Small intestine (tissue), 7 donors: ENCODE measurements around the gene PDK2. TPM values are rescaled to one million over a fixed set of nuclear protein-coding genes. Genes with fewer than 3 reads are reported as not detected.

ENCODE experiments used
- DNase-seq, 2 donors: peaks; one replicate each; pipeline versions ENCODE4 v3.0.0 to v3.0.0-alpha.2; 2013
- FAIRE-seq: peaks from 2 replicates; lab custom pipeline; 2012; peaks lifted over from hg19 to GRCh38; lab: Jason Lieb, UNC
- H3K27ac ChIP-seq, 3 donors: one replicate each; pipeline ENCODE4 v1.5.1; 2013; ENCODE audit warnings: low read length in 2 of 3, mild to moderate bottlenecking in 2 of 3, control low read depth in 1 of 3, inconsistent platforms in 1 of 3, low read depth in 1 of 3, moderate library complexity in 1 of 3
- H3K27me3 ChIP-seq, 3 donors: one replicate each; pipeline ENCODE4 v1.6.1; 2013; ENCODE audit warnings: low read length in 3 of 3, inconsistent platforms in 1 of 3; ENCODE audit not compliant: control insufficient read depth in 3 of 3, insufficient read depth in 3 of 3
- H3K36me3 ChIP-seq, 3 donors: one replicate each; pipeline ENCODE4 v1.6.1; 2013; ENCODE audit warnings: low read length in 3 of 3, inconsistent platforms in 1 of 3, low read depth in 1 of 3, mild to moderate bottlenecking in 1 of 3, moderate library complexity in 1 of 3; ENCODE audit not compliant: control insufficient read depth in 3 of 3, insufficient read depth in 2 of 3
- H3K4me1 ChIP-seq, 3 donors: one replicate each; pipeline ENCODE4 v1.6.1; 2013; ENCODE audit warnings: low read length in 2 of 3, inconsistent platforms in 1 of 3, low read depth in 1 of 3, mild to moderate bottlenecking in 1 of 3, moderate library complexity in 1 of 3; ENCODE audit not compliant: control insufficient read depth in 3 of 3, insufficient read depth in 2 of 3
- H3K4me3 ChIP-seq, 3 donors: one replicate each; pipeline ENCODE4 v1.5.1; 2013; ENCODE audit warnings: low read length in 3 of 3, control low read depth in 1 of 3, inconsistent platforms in 1 of 3, low read depth in 1 of 3, mild to moderate bottlenecking in 1 of 3, moderate library complexity in 1 of 3
- H3K9me3 ChIP-seq, 2 donors: one replicate each; pipeline ENCODE4 v1.6.1; 2013; ENCODE audit warnings: low read depth in 1 of 2, low read length in 1 of 2; ENCODE audit not compliant: control insufficient read depth in 2 of 2, insufficient read depth in 1 of 2
- WGBS, 3 donors: extraction: QIAGEN DNeasy Blood & Tissue Kit; methylation state at CpG; one replicate each; pipeline ENCODE4 v1.1.7; 2013; 5-methylcytosine and 5-hydroxymethylcytosine counted together
- polyA plus RNA-seq, 4 donors: library from polyadenylated mRNA; stranded (reverse) in 3 of 4; unstranded in 1 of 4; fragments of 200-250 nt in 3 of 4; fragments of 120-200 nt in 1 of 4; gene quantifications; one replicate each; pipeline versions ENCODE4 v1.2.1 to v1.2.3, GENCODE V29; 2013
- donor health status: healthy with polysubstance abuse.
- donor health status: control.
- donor health status: control.
- donor health status: Bipolar disorder and iron deficiency.
- donor health status: healthy.

PDK2 gene
- polyA plus RNA-seq, 4 donors, result 27.2 to 125 (median 36.8) TPM

DNA sequence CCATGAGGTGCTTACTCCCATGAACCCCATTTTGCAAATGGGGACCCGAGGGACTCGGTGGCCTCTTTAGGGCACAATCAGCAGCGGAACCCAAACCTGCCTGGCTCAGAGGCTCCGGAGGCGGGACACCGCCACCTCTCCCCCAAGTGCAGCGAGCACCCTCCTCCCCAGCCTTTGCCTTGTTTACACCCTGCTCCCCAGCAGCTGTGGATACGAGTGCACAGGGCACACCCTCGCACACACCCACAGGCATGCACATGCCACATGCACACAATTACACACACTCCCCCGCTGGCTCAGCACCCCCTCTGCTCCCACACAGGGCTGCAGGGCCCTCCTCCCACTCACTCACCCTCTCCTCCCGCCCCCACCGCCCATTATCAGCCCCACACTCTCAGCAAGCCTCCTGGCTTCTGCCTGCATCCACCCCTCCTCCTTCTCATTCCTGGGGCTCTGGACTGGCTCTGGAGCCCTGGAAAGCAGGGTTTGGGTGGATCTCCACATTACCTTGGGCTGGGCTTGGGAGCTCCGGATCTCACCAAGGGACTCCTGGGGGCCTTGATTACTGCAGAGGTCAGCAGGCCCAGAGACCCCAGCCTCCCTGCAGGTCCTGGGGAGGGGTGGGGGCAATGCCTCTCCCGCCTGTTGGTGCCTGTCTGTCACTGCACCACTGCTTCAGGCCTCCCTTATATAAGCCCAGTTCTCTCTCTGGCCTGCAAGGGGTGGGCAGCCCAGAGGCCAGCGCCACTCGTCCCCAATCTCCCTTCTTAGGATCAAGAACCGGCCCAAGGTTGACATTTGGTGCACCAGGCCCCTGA is 6.4 kb downstream of the PDK2 start:
- Histone ChIP-seq H3K36me3 (peaks cover 0 to 77% (median 10%) of the 10 kb centered on the region in 3 donors), H3K4me1 (peaks cover 5 to 71% (median 6%) of the 10 kb centered on the region in 3 donors), H3K27ac (peak overlapping the region; percentile 90 to 93 (median 92)), H3K9me3 (no peaks in the 10 kb centered on the region), H3K27me3 (no peaks in the 10 kb centered on the region), H3K4me3 (peak overlapping the region in 2 of 3 donors; percentile 5 to 13)
- FAIRE-seq, result no peak
- DNase-seq, result peak; percentile 93 to 94
- WGBS, 3 donors, result 16 to 53% (median 34%) methylated on average over 17 of the region's 17 CpGs

- 16 to 64% (median 31%) methylated on average over 15 of the region's 15 CpGs for WGBS, 3 donors
- Histone ChIP-seq H3K9me3 (no peaks in the 10 kb centered on the region), H3K4me3 (peak overlapping the region in 1 of 3 donors; percentile 13), H3K36me3 (peaks cover 0 to 77% (median 13%) of the 10 kb centered on the region in 3 donors), H3K27ac (peak overlapping the region; percentile 90 to 93 (median 92)), H3K4me1 (peaks cover 4 to 63% (median 5%) of the 10 kb centered on the region in 3 donors), H3K27me3 (no peaks in the 10 kb centered on the region)
- FAIRE-seq, result no peak
- DNase-seq, result peak; percentile 96 to 98
Observed at GRCh38 chr17:50102164-50102991, 7.2 kb downstream of the PDK2 start.

DNA sequence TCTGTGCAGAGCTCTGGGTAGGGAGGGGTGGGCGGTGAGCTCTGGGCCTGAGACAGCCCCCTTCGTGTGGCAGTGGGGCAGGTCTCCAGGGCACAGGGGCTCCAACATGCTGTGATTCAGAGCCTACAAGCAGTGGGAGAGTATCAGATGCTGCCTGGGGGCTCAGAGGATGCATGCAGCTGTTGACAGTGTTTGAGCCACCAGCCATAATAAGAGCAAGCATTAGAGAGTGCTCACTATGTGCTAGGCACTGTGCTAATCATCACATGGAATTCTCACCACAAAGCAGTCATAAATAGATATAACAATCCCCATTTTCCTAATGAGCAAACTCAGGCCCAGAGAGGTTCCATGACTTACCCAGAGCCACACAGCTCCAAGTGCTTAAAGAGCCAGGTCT is 8.1 kb downstream of the PDK2 start:
- no peaks in the 10 kb centered on the region for H3K27me3 ChIP-seq
- no peak for DNase-seq
- no peaks in the 10 kb centered on the region for H3K9me3 ChIP-seq
- peaks cover 4 to 54% (median 5%) of the 10 kb centered on the region in 3 donors for H3K4me1 ChIP-seq
- FAIRE-seq, result no peak
- H3K27ac ChIP-seq, result peak overlapping the region in 1 of 3 donors; percentile 90
- no peak overlapping the region for H3K4me3 ChIP-seq
- peaks cover 0 to 80% (median 16%) of the 10 kb centered on the region in 3 donors for H3K36me3 ChIP-seq
- WGBS, 3 donors, result 64 to 68% (median 66%) methylated on average over 2 of the region's 2 CpGs

- 85 to 89% (median 88%) methylated on average over 5 of the region's 5 CpGs for WGBS, 3 donors
- DNase-seq, result no peak
Observed at GRCh38 chr17:50103941-50104340, 8.8 kb downstream of the PDK2 start.

DNA sequence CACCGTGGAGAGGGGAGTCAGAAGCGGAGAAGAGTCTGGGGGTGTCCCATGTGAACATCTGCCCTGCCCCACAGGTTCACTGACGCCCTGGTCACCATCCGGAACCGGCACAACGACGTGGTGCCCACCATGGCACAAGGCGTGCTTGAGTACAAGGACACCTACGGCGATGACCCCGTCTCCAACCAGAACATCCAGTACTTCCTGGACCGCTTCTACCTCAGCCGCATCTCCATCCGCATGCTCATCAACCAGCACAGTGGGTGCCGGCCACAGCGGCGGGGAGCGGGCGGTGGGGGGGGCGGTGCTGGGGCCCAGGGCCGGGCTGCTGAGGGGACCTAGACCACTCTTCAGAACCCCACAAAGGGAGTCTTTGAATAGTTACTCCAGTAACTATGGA is 10.7 kb downstream of the PDK2 start:
- DNase-seq (no peak), FAIRE-seq (no peak)
- Histone ChIP-seq H3K36me3 (peaks cover 0 to 84% (median 22%) of the 10 kb centered on the region in 3 donors), H3K4me3 (no peak overlapping the region), H3K9me3 (no peaks in the 10 kb centered on the region), H3K27me3 (no peaks in the 10 kb centered on the region), H3K27ac (no peak overlapping the region), H3K4me1 (peaks cover 0 to 30% (median 4%) of the 10 kb centered on the region in 3 donors)
- WGBS, 3 donors, result 94 to 95% (median 94%) methylated on average over 21 of the region's 21 CpGs

More at GRCh38 chr17:50103941-50104340, 8.8 kb downstream of the PDK2 start:
- H3K9me3 ChIP-seq, result no peaks in the 10 kb centered on the region
- no peak overlapping the region for H3K27ac ChIP-seq
- peaks cover 0 to 80% (median 15%) of the 10 kb centered on the region in 3 donors for H3K36me3 ChIP-seq
- H3K4me3 ChIP-seq, result no peak overlapping the region
- H3K27me3 ChIP-seq, result no peaks in the 10 kb centered on the region
- peaks cover 4 to 47% (median 5%) of the 10 kb centered on the region in 3 donors for H3K4me1 ChIP-seq
- FAIRE-seq, result no peak

- WGBS, 3 donors, result 68 to 73% (median 69%) methylated on average over 10 to 13 of the region's 13 CpGs
- FAIRE-seq (no peak), DNase-seq (no peak)
- no peak overlapping the region for H3K27ac ChIP-seq
- peaks cover 0 to 28% (median 0%) of the 10 kb centered on the region in 3 donors for H3K4me1 ChIP-seq
- no peak overlapping the region for H3K4me3 ChIP-seq
- no peaks in the 10 kb centered on the region for H3K27me3 ChIP-seq
- H3K9me3 ChIP-seq, result no peaks in the 10 kb centered on the region
- peaks cover 0 to 88% (median 22%) of the 10 kb centered on the region in 3 donors for H3K36me3 ChIP-seq
Observed at GRCh38 chr17:50106393-50107131, 11.4 kb downstream of the PDK2 start.

- DNase-seq, result no peak
- Histone ChIP-seq H3K36me3 (peaks cover 0 to 94% (median 22%) of the 10 kb centered on the region in 3 donors), H3K27me3 (no peaks in the 10 kb centered on the region), H3K27ac (no peak overlapping the region), H3K4me1 (peaks cover 0 to 29% (median 0%) of the 10 kb centered on the region in 3 donors), H3K4me3 (no peak overlapping the region), H3K9me3 (no peaks in the 10 kb centered on the region)
- 83 to 88% (median 87%) methylated on average over 10 of the region's 10 CpGs for WGBS, 3 donors
- no peak for FAIRE-seq
Observed at GRCh38 chr17:50107790-50108414, 12.8 kb downstream of the PDK2 start.
